Right atrium auricular region (tissue), 2 donors: ENCODE results near the gene SORBS1. TPM values are rescaled to one million over a fixed set of nuclear protein-coding genes. Genes with fewer than 3 reads are reported as not detected.
A peak's percentile ranks its signal among the peaks of the same experiment; 100 is the strongest.

Source experiments
- DNase-seq: peaks from one replicate; pipeline ENCODE4 v3.0.0-alpha.2; 2019; ENCODE audit warnings: low spot score
- H3K27ac ChIP-seq, 2 donors: fragments of 200-600 bp; sonication (generic); 1 replicate in 1 of 2; 2 replicates in 1 of 2; pipeline ENCODE4 v1.5.1; 2016 to 2019
- H3K27me3 ChIP-seq, 2 donors: fragments of 200-600 bp; sonication (generic); one replicate each; pipeline versions ENCODE4 v1.5.1 to v1.6.0; 2017 to 2019
- H3K36me3 ChIP-seq: fragments of 200-600 bp; sonication (generic); one replicate; pipeline ENCODE4 v1.5.1; 2016
- H3K4me1 ChIP-seq, 2 donors: fragments of 200-600 bp; sonication (generic); one replicate each; pipeline versions ENCODE4 v1.5.1 to v1.6.0; 2017 to 2019
- H3K4me3 ChIP-seq, 2 donors: fragments of 200-600 bp; sonication (generic); 1 replicate in 1 of 2; 2 replicates in 1 of 2; pipeline ENCODE4 v1.5.1; 2017 to 2019; ENCODE audit warnings: mild to moderate bottlenecking in 1 of 2, moderate library complexity in 1 of 2
- H3K9me3 ChIP-seq, 2 donors: fragments of 200-600 bp; sonication (generic); one replicate each; pipeline ENCODE4 v1.5.1; 2019
- total RNA-seq, 2 donors: library from RNA; depleted of rRNA; stranded (reverse); fragments of >200 nt; gene quantifications; one replicate each; pipeline ENCODE4 v1.1.0, GENCODE V29; 2016
- TF ChIP-seq, protein P1 (sequence below), 2 donors: fragments of 200-600 bp; sonication (generic); IDR thresholded peaks; one replicate each; pipeline ENCODE4 v1.5.1; 2019; ENCODE audit warnings: antibody characterized with exemption in 2 of 2

The SORBS1 gene
- total RNA-seq, 2 donors from 2014 or later: 742 to 815 TPM

DNA sequence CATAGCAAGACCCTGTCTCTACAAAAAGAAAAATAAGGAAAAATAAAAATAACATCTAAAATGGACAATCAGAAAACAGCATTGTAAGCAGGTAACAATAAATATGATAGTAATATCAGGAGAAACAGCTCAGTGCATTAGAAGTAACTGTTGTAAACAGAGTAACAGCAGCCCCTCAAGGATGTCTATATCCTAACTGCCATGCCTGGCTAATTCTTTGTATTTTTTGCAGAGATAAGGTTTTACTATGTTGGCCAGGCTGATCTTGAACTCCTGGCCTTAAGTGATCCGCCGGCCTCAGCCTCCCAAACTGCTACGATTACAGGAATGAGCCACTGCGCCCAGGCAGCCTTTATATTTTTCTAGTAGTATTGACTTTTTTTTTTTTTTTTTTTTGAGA is 7.5 kb downstream of the SORBS1 start:
- Histone ChIP-seq H3K4me1 (peaks cover 0 to 58% of the 10 kb centered on the region in 2 donors), H3K27ac (peak overlapping the region in 1 of 2 donors; percentile 18), H3K36me3 (no peaks in the 10 kb centered on the region), H3K27me3 (no peaks in the 10 kb centered on the region), H3K4me3 (no peak overlapping the region), H3K9me3 (peaks cover 0 to 6% of the 10 kb centered on the region in 2 donors)
- no peak for DNase-seq
- TF ChIP-seq, protein P1, sequence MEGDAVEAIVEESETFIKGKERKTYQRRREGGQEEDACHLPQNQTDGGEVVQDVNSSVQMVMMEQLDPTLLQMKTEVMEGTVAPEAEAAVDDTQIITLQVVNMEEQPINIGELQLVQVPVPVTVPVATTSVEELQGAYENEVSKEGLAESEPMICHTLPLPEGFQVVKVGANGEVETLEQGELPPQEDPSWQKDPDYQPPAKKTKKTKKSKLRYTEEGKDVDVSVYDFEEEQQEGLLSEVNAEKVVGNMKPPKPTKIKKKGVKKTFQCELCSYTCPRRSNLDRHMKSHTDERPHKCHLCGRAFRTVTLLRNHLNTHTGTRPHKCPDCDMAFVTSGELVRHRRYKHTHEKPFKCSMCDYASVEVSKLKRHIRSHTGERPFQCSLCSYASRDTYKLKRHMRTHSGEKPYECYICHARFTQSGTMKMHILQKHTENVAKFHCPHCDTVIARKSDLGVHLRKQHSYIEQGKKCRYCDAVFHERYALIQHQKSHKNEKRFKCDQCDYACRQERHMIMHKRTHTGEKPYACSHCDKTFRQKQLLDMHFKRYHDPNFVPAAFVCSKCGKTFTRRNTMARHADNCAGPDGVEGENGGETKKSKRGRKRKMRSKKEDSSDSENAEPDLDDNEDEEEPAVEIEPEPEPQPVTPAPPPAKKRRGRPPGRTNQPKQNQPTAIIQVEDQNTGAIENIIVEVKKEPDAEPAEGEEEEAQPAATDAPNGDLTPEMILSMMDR (IDR thresholded peaks at IDR 0.05): no peak

DNA sequence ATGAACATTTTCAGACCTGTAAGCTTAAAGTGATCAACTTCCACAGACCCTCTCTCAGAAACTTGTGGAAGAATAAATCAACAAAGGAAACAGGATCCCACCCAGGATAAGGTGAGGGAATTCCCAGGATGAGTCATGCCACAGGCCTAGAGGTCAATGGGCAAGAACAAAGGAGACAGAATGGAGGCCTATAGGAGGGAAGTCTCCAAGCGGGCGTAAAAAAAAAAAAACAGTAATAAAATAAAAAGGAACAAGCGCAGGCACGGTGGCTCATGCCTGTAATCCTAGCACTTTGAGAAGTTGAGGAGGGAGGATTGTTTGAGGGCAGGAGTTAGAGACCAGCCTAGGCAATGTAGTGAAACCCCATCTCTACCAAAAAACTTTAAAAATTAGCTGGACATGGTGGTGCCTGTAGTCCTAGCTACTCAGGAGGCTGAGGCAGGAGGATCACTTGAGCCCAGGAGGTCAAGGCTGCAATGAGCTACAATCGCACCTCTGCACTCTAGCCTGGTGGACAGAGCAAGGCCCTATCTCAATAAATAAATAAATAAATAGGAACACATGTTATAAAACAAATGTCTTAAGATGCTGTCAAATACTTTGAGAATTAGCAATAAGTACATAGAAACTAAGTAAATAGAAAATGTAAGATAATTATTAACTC is 8.4 kb downstream of the SORBS1 start:
- Histone ChIP-seq H3K27ac (peak overlapping the region in 1 of 2 donors; percentile 5), H3K4me3 (no peak overlapping the region), H3K36me3 (no peaks in the 10 kb centered on the region), H3K27me3 (no peaks in the 10 kb centered on the region), H3K9me3 (peaks cover 0 to 6% of the 10 kb centered on the region in 2 donors), H3K4me1 (peaks cover 0 to 55% of the 10 kb centered on the region in 2 donors)
- no peak for DNase-seq
- TF ChIP-seq, protein P1 (IDR thresholded peaks at IDR 0.05): no peak

DNA sequence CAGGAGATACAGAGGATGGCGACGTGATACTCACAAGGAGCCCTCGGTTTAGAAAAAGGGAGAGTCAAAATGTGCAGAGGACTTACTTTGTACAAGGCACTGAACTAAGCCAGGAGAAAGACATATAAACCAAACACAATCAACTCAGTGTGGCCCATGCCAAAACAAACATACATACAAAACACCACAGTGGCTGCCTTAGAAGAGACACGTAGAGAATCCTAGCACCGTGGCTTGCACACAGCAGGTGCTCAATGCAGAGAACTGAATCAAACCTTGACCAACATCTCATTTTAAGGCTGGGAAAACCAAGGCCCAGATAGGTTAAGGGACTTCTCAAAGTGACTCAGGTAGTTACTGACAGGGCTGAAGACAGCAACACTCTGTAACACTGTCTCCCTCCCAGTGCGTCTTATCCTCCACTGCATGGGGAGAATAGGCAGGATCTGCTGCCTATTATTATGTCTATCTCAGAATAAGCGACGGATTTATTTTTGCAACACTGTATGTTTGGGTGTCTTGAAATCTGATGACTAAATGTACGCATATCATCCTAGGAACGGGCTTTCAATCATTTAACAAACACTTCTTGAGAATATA is 11.0 kb downstream of the SORBS1 start:
- Histone ChIP-seq H3K4me3 (no peak overlapping the region), H3K4me1 (peaks cover 0 to 58% of the 10 kb centered on the region in 2 donors), H3K36me3 (peaks cover 5% of the 10 kb centered on the region), H3K27ac (peak overlapping the region; percentile 63 to 95), H3K9me3 (peaks cover 0 to 6% of the 10 kb centered on the region in 2 donors), H3K27me3 (no peaks in the 10 kb centered on the region)
- DNase-seq: no peak
- TF ChIP-seq, protein P1 (IDR thresholded peaks at IDR 0.05): no peak

DNA sequence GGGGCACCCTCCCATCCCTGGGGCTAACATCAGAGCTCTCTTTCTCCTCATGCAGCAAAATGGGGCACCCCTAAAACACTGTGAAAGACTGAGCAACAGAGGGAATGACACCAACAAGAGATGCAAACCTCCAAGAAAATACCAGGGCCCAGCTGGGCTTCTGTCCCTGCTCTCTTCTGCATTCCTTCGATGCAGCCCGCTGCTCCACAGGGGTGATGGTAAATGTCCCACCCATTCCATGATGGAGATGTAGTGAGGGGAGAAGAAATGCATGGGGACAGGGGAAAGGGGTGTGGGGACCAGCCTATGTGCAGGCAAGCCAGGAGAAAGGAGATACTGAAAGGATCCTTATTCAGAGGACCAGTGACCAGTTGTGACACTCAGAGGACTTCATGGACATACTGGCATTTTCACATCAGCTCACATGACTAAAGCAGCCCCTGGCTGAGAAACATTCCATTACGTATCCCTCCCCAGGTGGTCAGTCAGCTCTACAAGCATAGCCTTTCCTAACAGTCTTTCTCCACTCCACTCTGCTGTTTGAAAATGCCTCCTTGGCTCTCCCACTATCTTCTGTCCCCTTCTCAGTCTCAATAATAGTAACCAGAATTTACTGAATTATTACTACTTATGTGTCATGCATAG is 13.3 kb downstream of the SORBS1 start:
- DNase-seq: no peak
- Histone ChIP-seq H3K27ac (peak overlapping the region; percentile 63 to 95), H3K4me1 (peaks cover 0 to 80% of the 10 kb centered on the region in 2 donors), H3K36me3 (peaks cover 5% of the 10 kb centered on the region), H3K9me3 (no peaks in the 10 kb centered on the region), H3K27me3 (no peaks in the 10 kb centered on the region), H3K4me3 (no peak overlapping the region)
- TF ChIP-seq, protein P1 (IDR thresholded peaks at IDR 0.05): no peak

DNA sequence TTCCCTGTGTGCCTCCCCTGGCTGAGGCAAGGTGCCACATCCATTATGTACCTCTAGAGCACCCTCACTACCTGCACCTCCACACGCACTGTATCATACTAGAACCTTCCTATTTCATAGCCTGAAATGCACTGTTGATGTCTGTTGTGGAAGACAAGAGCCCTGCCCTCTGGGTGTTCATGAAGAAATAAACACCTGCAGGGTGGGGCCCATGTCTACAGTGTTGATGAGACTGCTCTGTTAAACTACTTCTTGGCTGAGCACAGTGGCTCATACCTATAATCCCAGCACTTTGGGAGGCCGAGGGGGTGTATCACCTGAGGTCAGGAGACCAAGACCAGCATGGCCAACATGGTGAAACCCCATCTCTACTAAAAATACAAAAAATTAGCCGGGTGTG is 14.0 kb downstream of the SORBS1 start:
- Histone ChIP-seq H3K36me3 (peaks cover 5% of the 10 kb centered on the region), H3K9me3 (no peaks in the 10 kb centered on the region), H3K27ac (peak overlapping the region; percentile 63 to 95), H3K4me3 (no peak overlapping the region), H3K4me1 (peaks cover 0 to 87% of the 10 kb centered on the region in 2 donors), H3K27me3 (no peaks in the 10 kb centered on the region)
- no peak for DNase-seq
- TF ChIP-seq, protein P1 (IDR thresholded peaks at IDR 0.05): no peak
